ENCODE measurements around the gene HERC3.
A peak's percentile ranks its signal among the peaks of the same experiment; 100 is the strongest.

The HERC3 gene

DNA sequence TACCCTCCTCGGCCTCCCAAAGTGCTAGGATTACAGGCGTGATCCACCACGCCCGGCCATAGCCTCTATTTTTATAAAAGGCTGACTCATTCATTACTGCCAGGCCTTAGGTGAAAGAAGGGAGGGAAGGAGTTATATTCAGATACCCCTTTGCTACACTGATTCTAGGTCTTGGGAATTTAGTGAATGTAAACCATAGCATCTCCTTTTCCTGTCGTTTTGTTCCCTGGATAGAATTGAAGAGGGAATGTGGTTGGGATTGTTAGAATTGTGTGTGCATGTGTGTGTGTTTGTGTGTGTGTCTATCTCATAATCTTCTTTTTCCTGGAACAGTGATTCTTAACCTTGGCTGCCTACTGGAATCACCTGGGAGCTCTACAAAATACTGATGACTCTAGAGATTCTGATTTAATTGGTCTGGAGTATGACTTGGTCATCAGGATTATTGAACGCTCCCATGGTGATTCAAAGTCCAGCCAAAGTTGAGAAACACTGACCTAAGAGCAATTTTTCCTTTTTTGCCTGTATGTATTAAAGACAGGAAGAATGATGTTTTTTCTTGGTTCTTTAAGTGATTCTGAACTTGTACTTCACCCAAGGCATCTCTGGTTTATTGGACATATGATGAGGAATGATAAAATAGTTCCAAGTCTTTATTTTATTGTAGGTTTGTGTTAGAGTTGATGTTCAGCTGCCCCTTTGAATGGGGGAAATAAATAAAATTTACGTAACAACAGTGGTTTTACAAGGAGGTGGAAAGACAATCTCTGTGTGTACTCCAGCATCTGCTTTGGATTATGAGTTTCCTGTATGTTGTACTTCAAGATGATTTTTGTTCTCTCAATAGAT is 68.4 kb downstream of the HERC3 start:
- no peak for DNase-seq

DNA sequence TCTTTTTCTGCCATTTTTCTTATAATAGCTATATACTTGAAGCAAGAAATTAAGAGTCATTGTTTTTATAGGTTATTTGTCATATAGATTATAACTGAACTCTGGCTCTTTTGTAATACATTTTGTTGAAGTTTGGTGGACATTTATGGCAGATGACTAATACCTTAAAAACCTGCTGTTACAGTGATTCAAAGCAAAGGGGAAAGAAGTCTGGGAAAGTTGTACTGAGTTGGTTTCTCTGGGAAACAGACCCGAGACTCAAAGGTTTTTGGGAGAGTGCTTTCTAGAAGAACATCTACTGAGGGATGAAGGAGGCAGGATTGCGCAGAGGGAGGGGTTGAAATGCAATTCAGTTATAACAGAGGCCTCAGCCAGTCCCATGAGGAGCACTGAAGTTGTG is 69.5 kb downstream of the HERC3 start:
- no peak for DNase-seq

DNA sequence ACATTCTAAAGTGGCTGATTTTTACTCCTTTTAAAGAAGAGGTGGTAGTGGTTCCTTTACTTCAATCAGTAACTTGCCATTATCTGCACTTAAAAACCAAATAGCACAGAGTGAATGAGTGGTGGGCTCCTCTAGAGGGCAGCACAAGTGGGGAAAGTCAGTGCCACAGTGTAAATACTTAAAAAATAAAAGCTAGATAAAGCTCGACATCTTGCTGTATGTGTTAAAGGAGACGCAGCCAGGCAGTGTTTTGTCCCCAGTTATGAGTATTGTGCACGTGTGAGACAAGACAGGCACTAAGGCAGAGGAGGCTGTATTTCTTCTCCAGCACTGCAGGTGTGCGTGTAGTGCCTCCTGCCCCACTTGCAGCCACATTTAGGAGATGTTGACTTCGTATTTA is 80.7 kb downstream of the HERC3 start:
- peak; percentile 78 for DNase-seq

DNA sequence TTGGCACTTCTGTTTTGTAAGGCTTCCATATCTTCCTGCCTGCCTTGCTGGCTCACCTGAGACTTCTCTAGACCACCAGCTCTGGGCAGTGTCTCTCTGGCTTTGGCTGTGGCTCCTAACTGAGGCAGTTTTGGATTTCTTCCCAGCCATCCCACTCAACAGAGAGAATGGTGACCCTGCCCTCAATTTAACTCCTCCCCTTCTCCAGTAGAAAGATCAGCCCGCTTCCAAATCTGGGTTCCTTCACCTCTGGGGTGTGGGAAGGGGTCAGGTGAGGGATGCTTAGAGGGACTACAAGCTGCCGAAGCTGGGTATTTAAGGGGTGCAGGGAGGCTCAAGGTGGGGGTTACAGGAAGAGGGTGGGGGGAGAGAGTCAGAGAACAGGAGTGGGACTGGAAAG is 81.6 kb downstream of the HERC3 start:
- no peak for DNase-seq

DNA sequence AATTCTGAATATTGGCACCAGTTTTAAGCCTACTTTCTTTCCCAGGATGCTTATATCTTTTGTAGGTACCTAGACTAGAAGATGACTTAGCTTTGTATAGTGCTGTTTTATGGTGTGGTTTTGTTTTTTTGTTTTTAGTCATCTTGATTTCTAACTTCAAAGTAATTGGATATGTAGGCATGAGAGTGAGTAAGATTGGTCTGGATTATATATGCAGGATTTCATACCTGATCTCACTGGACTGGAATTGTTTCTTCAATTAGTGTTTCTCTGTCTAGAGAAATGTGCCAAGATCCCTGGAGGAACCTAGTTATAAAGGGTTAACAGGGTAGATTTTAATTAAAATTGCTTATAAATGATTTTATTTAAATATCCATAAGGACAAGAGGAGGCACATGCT is 82.3 kb downstream of the HERC3 start:
- no peak for DNase-seq

DNA sequence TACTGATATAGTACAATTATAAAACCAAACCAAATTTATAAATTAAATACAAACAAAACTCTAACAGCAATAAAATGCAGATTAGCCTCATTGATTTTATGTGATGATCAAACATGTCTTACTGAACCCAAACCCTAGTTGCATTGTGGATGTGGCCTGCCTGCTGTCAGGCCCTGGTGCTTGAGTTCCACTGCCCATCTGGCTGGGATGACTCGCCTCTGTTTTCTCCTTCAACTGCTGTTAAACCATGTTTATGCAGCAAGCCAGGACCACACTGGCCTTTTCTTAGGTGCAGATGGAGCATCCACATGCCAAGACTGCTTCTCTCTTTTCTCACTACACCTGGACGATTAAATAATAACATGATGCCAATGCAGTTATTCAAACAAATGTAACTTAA is 82.7 kb downstream of the HERC3 start:
- no peak for DNase-seq

DNA sequence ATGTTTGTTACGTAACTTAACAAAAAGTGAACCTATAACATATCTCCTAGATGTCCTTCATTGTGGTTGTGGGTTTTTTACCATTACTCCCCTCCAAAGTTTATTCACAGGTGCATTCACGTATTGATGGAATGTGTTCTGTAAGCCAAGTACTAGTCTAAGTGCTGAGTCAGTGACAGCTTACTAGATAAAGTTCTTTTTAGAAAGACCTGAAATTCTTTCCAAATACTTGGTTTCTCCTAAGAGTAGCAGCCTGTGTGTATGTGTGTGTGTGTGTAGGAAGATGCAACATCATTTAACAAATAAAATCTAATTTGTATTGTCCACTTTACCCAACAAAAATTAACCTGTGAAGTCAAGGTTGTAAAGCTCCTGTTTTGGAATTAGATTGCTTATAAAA is 83.3 kb downstream of the HERC3 start:
- no peak for DNase-seq

DNA sequence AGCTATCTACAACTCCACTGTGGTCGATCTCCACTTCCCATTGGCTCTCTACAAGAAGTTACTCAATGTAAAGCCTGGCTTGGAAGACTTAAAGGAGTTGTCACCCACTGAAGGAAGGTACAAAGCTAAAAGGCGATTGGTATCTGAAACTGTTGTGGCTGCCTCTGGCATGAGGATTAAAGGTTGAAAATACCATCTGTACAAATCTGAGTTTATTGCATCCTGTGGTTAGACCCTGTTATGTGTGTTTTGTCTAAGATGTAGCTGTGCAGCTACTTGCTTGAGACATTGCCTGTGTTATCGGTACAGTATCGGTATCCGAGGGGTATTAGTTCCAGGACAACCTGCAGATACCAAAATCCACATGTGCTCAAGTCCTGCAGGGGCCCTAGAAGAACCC is 88.9 kb downstream of the HERC3 start:
- DNase-seq: no peak

DNA sequence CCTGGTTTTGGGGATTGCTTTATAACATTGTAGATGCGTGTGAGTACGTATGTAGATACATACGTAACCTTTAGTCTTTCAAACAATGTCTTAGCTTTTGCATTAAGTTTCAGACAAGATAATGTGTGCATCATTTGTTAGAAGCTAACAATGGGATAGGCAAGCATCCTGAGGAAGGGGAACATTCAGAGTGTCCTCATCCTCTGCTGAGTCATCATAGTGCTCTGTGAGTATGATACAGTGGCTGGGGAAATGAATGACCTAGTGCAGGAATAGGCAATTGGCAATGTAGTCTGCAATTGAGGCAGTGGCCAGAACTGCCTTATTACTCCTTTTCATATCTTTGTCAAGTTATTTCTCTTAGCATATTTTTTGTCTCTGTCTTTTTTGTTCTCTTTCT is 98.1 kb downstream of the HERC3 start:
- DNase-seq: peak; percentile 32

DNA sequence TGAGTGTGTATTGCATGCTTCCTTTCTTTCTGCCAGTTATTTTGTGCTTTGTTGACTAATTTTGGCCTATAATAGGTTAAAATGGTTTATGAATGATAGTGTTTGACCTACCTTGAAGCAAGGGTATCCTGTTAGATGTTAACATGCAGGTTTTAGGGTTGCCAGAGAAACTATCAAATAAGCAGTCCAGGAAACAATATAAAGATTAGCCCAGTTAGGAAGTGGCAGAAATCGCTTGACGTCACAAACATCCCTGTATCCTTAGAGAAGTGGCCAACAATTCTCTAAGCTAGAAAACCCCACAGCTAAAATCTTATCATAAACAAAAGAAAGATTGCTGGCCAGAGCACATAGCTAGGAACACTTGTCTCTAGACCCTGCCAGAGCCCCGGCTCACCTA is 101.5 kb downstream of the HERC3 start:
- DNase-seq: no peak

DNA sequence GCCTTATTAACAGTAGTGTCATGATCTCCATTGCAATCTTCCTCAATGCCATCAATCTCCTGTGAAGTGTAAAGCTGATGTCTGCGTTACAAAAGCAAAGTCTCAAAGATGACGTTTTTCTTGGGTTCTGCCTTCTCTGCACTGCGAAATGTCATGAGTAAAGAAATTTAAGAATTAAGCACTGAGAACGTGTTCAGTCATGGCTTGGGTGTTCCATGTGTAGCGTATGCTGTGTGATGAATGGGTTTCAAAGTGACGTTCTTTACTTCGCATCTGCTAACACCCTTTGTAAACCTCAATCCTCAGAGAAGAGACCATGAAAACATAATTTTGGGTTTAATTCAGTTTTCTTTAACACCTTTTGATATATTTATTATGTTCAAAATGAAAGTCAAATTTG is 104.3 kb downstream of the HERC3 start:
- no peak for DNase-seq

DNA sequence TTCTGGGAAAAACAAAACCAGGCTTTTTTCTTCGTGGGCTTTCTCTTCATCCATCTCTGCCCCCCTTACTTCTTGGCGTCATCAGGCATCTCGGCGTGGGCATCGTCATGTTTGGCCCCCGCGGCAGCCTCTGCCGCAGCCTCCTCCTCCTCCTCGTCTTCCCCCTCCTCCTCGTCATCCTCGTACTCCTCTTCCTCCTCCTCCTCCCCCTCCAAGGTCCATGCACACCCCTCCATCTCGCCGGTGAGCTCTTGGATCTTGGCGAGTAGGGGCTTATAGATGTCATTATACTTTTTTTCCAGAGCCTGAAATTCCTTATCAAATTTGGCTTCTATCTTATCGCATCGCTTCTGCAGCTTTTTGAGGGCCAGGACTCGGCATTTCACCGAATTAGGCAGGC is 104.9 kb downstream of the HERC3 start:
- peak; percentile 41 for DNase-seq

DNA sequence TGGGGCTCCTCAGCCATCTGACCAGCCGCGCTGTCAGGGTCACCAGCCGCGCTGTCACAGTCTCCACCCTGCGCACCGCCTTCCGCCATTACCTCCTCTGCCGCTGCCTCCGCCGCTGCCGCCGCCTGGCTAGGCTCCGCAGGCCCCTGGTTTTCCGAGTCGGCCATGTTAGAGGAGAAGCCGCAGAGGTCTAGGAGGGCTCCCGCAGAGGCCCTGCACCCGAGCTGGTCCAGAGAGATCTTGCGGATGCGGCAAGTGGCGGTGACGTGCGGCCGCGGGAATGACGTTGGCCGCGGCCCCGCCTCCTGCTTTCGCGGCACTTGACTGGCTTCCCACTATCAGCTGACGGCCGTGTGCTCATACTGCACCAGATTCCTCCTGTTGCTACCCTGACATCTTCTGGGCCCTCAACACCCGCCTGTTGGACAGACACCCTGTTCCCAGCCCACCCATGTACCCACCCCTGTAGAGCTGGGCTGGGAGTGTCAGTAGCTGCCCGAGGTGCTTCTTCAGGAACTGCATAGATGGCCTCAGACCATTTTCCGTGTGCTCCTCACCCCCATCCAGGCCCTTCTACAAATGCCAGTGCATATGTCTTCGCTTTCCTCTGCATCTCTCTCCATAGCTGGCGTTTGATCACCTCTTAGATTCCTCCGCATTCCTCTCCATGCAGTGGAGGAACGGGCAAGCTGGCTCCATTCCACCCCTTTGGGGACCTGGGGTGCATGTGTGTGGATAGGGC is 105.5 kb downstream of the HERC3 start, which contains the start of gene NAP1L5:
Gene NAP1L5 (minus strand): TSS at position 242 of the 742 bp plus-strand sequence. CDS start 75 bp downstream, at position 167.
- peak; percentile 79 for DNase-seq

DNA sequence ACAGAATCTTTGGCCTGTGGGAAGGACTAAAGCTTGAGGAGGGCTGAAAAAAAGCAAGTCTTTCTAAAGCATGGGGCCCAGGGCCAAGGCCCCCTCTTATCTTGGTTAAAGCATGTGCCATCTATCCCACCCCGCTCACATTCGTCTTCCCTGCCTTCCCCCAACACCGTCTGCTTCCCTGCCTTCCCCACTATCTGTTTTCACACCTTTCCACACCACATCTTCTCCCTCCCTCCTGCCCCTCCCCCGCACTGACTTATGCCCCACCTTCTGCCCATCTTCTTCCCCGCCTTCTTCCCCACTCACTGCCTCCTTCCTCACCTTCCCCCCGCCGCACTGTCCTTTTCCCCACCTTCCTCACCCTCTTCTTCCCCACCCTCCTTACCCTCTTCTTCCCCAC is 106.2 kb downstream of the HERC3 start:
- peak; percentile 50 for DNase-seq

DNA sequence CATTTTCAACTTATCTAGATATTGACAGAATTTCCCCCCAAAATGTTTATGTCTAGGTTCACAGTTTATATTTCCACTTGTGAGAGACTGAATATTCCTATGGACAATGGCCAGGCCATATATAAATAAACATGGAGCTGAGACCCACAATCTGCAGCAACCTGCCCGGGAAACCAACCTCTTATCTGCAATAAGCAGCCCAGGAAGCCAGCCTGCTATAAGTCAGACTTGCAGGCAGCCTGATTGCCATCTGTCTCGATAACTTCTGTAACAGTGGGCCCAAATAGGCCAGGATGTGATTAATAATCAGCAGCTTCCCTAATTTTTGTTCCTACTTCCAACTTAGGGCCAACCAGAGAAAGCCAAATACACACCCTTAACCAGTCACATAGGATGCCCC is 110.5 kb downstream of the HERC3 start:
- DNase-seq: peak; percentile 80

DNA sequence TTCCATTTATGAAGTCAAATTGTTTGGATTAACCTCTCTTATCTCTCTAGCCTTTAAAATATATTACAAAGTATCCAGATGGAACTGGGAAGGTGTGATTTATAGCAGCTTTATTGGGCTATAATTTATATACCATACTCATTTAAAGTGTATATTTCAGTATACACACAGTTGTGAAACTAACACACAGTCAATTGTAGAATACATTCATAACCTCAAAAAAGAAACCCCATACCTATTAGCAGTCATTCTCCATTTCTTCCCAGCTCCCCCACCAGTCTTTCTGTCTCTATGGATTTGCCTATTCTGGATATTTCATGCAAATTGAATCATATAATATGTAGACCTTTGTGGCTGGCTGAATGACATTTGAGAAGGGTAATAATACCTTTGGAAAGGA is 112.9 kb downstream of the HERC3 start:
- no peak for DNase-seq

DNA sequence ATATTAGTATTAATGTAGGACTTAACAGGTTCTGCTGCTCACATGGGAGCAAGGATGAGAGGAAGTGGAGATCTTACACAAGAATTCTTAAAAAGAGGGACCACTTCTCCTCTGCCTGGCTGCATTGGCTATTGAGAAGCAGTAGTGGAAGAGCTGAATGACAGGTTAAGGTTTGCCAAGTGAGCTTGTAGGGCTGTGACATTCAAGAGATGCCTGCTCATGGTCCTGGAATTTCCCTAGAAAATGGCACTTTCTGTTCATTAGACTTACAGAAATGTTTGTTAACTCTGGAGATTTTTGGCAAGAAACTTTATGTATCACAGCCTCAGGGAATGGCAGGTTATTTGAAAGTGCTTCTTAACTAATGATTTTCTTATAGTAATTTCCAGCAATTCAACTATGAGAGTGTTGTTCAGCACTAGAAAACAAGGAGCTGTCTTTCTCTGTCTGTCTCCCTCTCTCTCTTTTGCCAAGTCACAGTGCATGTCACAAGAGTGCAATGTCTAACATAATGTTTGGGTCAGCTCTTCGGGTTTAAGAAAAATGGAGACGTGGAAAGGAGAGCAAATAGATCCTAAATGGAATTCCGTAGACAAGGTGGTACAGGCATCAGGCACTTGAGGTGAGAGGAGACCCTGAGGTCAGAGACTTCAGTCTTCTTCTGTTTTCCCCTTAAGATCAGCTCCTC is 113.7 kb downstream of the HERC3 start:
- no peak for DNase-seq

DNA sequence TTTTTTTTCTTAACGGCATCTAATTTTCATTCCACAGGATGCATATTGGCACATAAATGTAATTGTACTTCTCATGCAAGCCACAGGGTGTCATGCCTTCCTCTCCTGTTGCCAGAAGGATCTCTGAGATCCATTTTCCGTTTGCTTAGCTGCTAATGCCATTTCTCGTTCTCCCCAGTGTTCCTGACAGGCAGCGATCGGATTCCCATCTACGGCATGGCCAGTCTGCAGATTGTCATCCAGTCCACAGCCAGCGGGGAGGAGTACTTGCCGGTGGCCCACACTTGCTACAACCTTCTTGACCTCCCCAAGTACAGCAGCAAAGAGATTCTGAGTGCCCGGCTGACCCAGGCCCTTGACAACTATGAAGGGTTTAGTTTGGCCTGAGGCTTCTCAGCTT is 114.3 kb downstream of the HERC3 start:
- peak; percentile 39 for DNase-seq

DNA sequence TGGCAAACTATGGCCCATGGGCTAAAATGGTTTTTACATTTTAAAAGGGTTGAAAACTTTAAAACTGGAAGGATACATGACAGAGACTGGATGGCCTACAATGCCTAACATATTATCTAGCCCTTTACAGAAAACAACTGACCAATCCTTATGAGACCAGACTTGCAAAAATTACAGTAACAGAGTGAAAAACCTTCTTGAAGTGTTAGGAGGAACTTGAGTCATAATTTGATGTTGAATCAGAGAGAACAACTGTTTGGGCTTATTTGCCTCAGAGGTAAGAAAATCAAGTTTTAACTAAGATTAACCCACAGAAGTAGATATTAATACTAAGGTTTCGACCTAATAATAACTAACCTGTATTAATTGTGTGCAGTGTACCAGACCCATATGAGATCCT is 117.7 kb downstream of the HERC3 start:
- no peak for DNase-seq

DNA sequence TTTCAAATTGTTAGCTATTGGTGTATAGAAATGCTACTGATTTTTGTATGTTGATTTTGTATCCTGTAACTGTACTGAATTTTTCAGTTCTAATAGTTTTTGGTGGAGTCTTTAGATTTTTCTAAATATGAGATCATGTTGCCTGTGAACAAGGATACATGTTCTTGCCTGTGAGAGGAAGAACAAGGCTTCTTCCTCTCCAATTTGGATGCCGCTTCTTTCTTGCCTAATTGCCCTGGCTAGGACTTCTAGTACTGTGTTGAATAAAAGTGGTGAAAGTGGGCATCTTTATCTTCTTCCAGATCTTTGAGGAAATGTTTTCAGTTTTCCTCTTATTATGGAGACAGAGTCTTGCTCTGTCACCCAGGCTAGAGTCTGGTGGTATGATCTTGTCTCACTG is 121.5 kb downstream of the HERC3 start:
- DNase-seq: no peak

DNA sequence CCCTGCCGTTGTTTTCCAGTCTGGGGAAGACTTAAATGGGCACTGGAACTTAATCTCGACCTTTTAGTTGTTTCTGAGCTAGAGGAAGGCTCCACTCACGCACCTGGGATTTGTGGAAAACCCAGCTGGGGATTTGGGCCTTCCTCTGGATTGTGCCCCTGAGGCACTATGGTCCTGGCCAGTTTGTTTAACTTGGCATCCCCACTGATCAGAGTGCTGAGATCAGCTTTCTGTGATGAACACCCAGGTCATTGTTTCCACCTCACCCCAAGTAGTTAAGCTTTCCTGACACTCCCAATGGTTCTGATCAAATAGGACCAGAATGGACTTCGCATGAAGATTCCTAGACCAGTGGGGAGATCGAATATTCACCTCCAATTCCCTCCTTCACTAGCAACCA is 125.8 kb downstream of the HERC3 start:
- DNase-seq: no peak

DNA sequence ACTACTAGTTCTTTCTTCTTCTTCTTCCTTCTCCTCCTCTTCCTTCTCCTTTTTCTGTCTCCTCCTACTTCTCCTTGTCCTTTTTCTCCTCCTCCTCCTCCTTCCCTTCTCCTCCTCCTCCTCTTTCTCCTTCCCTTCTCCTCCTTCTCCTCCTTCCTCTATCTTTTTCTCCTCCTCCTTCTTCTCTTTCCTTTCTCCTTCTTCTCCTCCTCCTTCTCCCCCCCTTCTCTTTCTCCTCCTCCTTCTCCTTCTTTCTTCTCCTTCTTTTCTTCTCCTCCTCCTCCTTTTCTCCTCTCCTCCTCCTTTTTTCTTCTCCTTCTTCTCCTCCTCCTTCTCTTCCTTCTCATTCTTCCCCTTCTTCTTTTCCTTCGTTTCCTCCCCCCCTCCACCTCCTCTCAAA is 127.1 kb downstream of the HERC3 start:
- DNase-seq: no peak
